GM12878 (cell line): ENCODE data around the gene DNAAF8. TPM values are rescaled to one million over a fixed set of nuclear protein-coding genes. Genes with fewer than 3 reads are reported as not detected.

Source experiments
- ATAC-seq: fragments of 200-7000 bp; cut with Tn5 transposase; 3 replicates; pipeline ENCODE4 v1.9.1; 2020; ENCODE audit warnings: mild to moderate bottlenecking, moderate library complexity
- BruUV-seq: library from RNA; stranded (reverse); fragments of 400-500 nt; replicated peaks from 2 replicates; lab custom pipeline; 2021; lab: Mats Ljungman, UMichigan
- CTCF ChIA-PET: fragments of 300-600 bp; sonication (Branson Sonifier 250); formaldehyde crosslinking; extraction: SDS; loops from one replicate; lab custom pipeline; 2021; ENCODE audit warnings: inconsistent platforms; lab: Yijun Ruan, JAX
- POLR2A ChIA-PET: fragments of 350-600 bp; formaldehyde crosslinking; extraction: SDS; loops from one replicate; lab custom pipeline; 2021; ENCODE audit warnings: inconsistent platforms; lab: Charles Lee
- RAD21 ChIA-PET: fragments of 300-600 bp; sonication (Branson Sonifier 250); formaldehyde crosslinking; loops from one replicate; lab custom pipeline; 2023; ENCODE audit warnings: antibody characterized with exemption; ENCODE audit not compliant: unreplicated experiment; lab: Charles Lee
- SMC1A ChIA-PET: fragments of 300-600 bp; sonication (Branson Sonifier 250); formaldehyde crosslinking; loops from one replicate; lab custom pipeline; 2023; ENCODE audit not compliant: unreplicated experiment, uncharacterized antibody; lab: Charles Lee
- DNase-seq: peaks from one replicate; pipeline ENCODE4 v3.0.0-alpha.2; 2011; ENCODE audit warnings: low read depth, low spot score
- FAIRE-seq: peaks from 3 replicates; lab custom pipeline; 2011; peaks lifted over from hg19 to GRCh38; lab: Jason Lieb, UNC
- H2AFZ ChIP-seq: 2 replicates; pipeline ENCODE4 v1.6.0; 2011; ENCODE audit warnings: low read depth, low read length, control low read depth; ENCODE audit not compliant: control insufficient read depth
- H3K27ac ChIP-seq: 2 replicates; pipeline ENCODE4 v1.5.1; 2011; ENCODE audit warnings: control low read depth; ENCODE audit not compliant: control insufficient read depth, insufficient read depth
- H3K27me3 ChIP-seq, 2 experiments: replicated peaks in 1 of 2; 2 replicates each; pipeline versions ENCODE4 v1.6.0 to v1.6.1; 2011; ENCODE audit warnings: low read length in 1 of 2; ENCODE audit not compliant: control insufficient read depth in 2 of 2, insufficient read depth in 2 of 2
- H3K36me3 ChIP-seq, 2 experiments: 2 replicates each; pipeline ENCODE4 v1.5.1; 2011; ENCODE audit warnings: low read length in 1 of 2; ENCODE audit not compliant: control insufficient read depth in 2 of 2, insufficient read depth in 2 of 2
- H3K4me1 ChIP-seq: 2 replicates; pipeline ENCODE4 v1.6.1; 2011; ENCODE audit warnings: mild to moderate bottlenecking, low read length, moderate library complexity, mixed read lengths; ENCODE audit not compliant: control insufficient read depth, insufficient read depth
- H3K4me2 ChIP-seq: 2 replicates; pipeline ENCODE4 v1.6.0; 2011; ENCODE audit warnings: control low read depth; ENCODE audit not compliant: control insufficient read depth, insufficient read depth
- H3K4me3 ChIP-seq: fragments of 200-600 bp; sonication (generic); 2 replicates; pipeline ENCODE4 v1.5.1; 2016
- H3K79me2 ChIP-seq: 2 replicates; pipeline ENCODE4 v1.6.0; 2011; ENCODE audit warnings: low read length; ENCODE audit not compliant: control insufficient read depth, insufficient read depth
- H3K9ac ChIP-seq: 2 replicates; pipeline ENCODE4 v1.8.0; 2011; ENCODE audit warnings: low read length, control low read depth, mixed read lengths; ENCODE audit not compliant: control insufficient read depth, insufficient read depth
- H3K9me3 ChIP-seq: replicated peaks from 3 replicates; pipeline ENCODE4 v1.5.1; 2011; ENCODE audit warnings: mild to moderate bottlenecking, low read length; ENCODE audit not compliant: control insufficient read depth, insufficient read depth
- H4K20me1 ChIP-seq: 2 replicates; pipeline ENCODE4 v1.6.0; 2011; ENCODE audit not compliant: control insufficient read depth, insufficient read depth
- CBFB ChIP-seq: IDR thresholded peaks from 2 replicates; pipeline ENCODE4 v1.6.1; 2016; ENCODE audit warnings: antibody characterized with exemption, low read depth
- ESRRA ChIP-seq: IDR thresholded peaks from 2 replicates; pipeline ENCODE4 v1.6.1; 2012; ENCODE audit warnings: mild to moderate bottlenecking, low read length, improper control_type of control experiment
- LARP7 ChIP-seq: fragments of 450-650 bp; IDR thresholded peaks from 2 replicates; pipeline ENCODE4 v1.6.1; 2017; ENCODE audit warnings: mild to moderate bottlenecking
- WGBS: methylation state at CpG from one replicate; pipeline ENCODE4 v1.1.6; 2016; ENCODE audit warnings: low lambda C conversion rate; ENCODE audit not compliant: insufficient replicate concordance, insufficient coverage; ENCODE audit errors: missing lambda C conversion rate; 5-methylcytosine and 5-hydroxymethylcytosine counted together
- in situ Hi-C: fragments of 300-500 bp; cut with MboI; formaldehyde crosslinking; loops from 9 replicates; pipeline ENCODE4 v1.14.3; 2018; ENCODE audit warnings: mixed read lengths
- intact Hi-C: fragments of 100-400 bp; cut with micrococcal nuclease; formaldehyde crosslinking; loops from one replicate; pipeline ENCODE4 v1.14.2; 2022; ENCODE audit not compliant: unreplicated experiment
- polyA plus RNA-seq, 11 experiments: library from polyadenylated mRNA; depleted of rRNA in 4 of 11; unstranded in 6 of 11; stranded (reverse) in 5 of 11; fragments of >200 nt; fragmentation: Nextera tagmentation in 4 of 11; fragmentation: Illumina TruSeq in 1 of 11; extraction: Ambion mirVana in 4 of 11; extraction: Trizol in 1 of 11; gene quantifications; 1 replicate in 1 of 11; 2 replicates in 10 of 11; pipeline versions ENCODE4 v1.2.1 to v1.2.3, GENCODE V29; 2011 to 2016; ENCODE audit warnings: inconsistent platforms in 2 of 11, missing spikeins in 2 of 11, low read depth in 1 of 11
- total RNA-seq, 4 experiments: library from RNA; depleted of rRNA in 3 of 4; stranded (reverse); fragments of >200 nt in 3 of 4; fragmentation: Illumina TruSeq in 1 of 4; extraction: Trizol in 1 of 4; gene quantifications; 2 replicates each; pipeline versions ENCODE4 v1.2.1 to v1.2.3, GENCODE V29; 2013 to 2021
- TF ChIP-seq, protein P1 (sequence below): fragments of 450-650 bp; conservative IDR thresholded peaks from 2 replicates; pipeline ENCODE4 v1.6.1; 2017; ENCODE audit warnings: mild to moderate bottlenecking, moderate library complexity
- TF ChIP-seq, protein P2 (sequence below): fragments of 450-650 bp; IDR thresholded peaks from 2 replicates; pipeline ENCODE4 v1.6.1; 2017; ENCODE audit warnings: mild to moderate bottlenecking, moderate library complexity

DNAAF8 gene
- total and polyA plus RNA-seq, 10 of the 15 experiments (the other 5 are each of a cell fraction or from before 2014, with no cell fraction given) = 0.01 to 0.78 (median 0.22) TPM; not detected in 2

DNA sequence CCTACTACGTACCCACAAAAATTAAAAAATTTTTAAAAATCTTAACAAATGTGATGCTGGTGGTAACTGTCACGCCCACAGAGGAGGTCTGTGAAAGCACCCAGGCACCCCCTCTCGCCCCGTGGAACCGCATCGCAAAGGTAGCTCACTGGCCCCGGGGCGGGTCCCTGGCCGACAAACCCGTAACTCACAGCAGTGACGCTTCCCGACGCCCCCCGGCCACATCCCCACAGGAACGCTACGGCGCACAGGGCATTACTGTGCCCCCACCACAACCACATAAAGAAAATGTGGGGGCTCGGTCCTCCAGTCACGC lies 632 bp upstream of the DNAAF8 start:
- H2AFZ ChIP-seq = peak overlapping the region; percentile 95
- DNase-seq (no peak), FAIRE-seq (no peak), ATAC-seq (peak; percentile 13)
- peak overlapping the region; percentile 100 for H3K4me2 ChIP-seq
- H4K20me1 ChIP-seq = no peaks in the 10 kb centered on the region
- TF ChIP-seq CBFB (peak; percentile 2; the same call in 1 of the 2 replicates), LARP7 (no peak), ESRRA (no peak)
- TF ChIP-seq, protein P1, sequence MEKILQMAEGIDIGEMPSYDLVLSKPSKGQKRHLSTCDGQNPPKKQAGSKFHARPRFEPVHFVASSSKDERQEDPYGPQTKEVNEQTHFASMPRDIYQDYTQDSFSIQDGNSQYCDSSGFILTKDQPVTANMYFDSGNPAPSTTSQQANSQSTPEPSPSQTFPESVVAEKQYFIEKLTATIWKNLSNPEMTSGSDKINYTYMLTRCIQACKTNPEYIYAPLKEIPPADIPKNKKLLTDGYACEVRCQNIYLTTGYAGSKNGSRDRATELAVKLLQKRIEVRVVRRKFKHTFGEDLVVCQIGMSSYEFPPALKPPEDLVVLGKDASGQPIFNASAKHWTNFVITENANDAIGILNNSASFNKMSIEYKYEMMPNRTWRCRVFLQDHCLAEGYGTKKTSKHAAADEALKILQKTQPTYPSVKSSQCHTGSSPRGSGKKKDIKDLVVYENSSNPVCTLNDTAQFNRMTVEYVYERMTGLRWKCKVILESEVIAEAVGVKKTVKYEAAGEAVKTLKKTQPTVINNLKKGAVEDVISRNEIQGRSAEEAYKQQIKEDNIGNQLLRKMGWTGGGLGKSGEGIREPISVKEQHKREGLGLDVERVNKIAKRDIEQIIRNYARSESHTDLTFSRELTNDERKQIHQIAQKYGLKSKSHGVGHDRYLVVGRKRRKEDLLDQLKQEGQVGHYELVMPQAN = 0 out of 2 replicates have a peak, but pooled peaks have one; percentile 10
- TF ChIP-seq, protein P2, sequence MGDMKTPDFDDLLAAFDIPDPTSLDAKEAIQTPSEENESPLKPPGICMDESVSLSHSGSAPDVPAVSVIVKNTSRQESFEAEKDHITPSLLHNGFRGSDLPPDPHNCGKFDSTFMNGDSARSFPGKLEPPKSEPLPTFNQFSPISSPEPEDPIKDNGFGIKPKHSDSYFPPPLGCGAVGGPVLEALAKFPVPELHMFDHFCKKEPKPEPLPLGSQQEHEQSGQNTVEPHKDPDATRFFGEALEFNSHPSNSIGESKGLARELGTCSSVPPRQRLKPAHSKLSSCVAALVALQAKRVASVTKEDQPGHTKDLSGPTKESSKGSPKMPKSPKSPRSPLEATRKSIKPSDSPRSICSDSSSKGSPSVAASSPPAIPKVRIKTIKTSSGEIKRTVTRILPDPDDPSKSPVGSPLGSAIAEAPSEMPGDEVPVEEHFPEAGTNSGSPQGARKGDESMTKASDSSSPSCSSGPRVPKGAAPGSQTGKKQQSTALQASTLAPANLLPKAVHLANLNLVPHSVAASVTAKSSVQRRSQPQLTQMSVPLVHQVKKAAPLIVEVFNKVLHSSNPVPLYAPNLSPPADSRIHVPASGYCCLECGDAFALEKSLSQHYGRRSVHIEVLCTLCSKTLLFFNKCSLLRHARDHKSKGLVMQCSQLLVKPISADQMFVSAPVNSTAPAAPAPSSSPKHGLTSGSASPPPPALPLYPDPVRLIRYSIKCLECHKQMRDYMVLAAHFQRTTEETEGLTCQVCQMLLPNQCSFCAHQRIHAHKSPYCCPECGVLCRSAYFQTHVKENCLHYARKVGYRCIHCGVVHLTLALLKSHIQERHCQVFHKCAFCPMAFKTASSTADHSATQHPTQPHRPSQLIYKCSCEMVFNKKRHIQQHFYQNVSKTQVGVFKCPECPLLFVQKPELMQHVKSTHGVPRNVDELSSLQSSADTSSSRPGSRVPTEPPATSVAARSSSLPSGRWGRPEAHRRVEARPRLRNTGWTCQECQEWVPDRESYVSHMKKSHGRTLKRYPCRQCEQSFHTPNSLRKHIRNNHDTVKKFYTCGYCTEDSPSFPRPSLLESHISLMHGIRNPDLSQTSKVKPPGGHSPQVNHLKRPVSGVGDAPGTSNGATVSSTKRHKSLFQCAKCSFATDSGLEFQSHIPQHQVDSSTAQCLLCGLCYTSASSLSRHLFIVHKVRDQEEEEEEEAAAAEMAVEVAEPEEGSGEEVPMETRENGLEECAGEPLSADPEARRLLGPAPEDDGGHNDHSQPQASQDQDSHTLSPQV = no peak
- H3K4me1 ChIP-seq = peaks cover 2% of the 10 kb centered on the region; the same call in 1 of the 2 replicates
- H3K27ac ChIP-seq = peak overlapping the region; percentile 73
- intact Hi-C loops = loop anchor here (2.0 kb wide), 2 partner anchors 35 to 69 kb away; partner anchors contain the start of gene ROGDI
- no peaks in the 10 kb centered on the region for H3K27me3 ChIP-seq
- no TSS peak for BruUV-seq
- ChIA-PET CTCF (interaction anchor here (0.7 to 2.7 kb wide), 7 partner anchors 9 to 99 kb away, joined by 3 to 11 read pairs (median 4); partner anchors contain the start of gene ROGDI), POLR2A (interaction anchor here (0.6 to 2.0 kb wide), 8 partner anchors 31 to 109 kb away, joined by 3 to 15 read pairs (median 4); partner anchors contain the start of genes MGRN1 and NUDT16L1), RAD21 (interaction anchor here (1.1 to 2.7 kb wide), 10 partner anchors 33 to 184 kb away, joined by 3 to 18 read pairs (median 7); partner anchors contain the start of genes GLYR1, MGRN1, NUDT16L1 and ROGDI), SMC1A (interaction anchor here (0.8 to 2.3 kb wide), 6 partner anchors 27 to 110 kb away, joined by 3 to 15 read pairs (median 4); partner anchors contain the start of genes MGRN1 and ZNF500)
- H3K9ac ChIP-seq = peak overlapping the region; percentile 92
- no peaks in the 10 kb centered on the region; a peak in 1 of 4 replicates for H3K36me3 ChIP-seq
- 1% methylated on average over 19 of the region's 19 CpGs for WGBS
- peak overlapping the region; percentile 87 for H3K4me3 ChIP-seq
- peaks cover 13% of the 10 kb centered on the region for H3K79me2 ChIP-seq
- in situ Hi-C loops = no loop called here
- no peaks in the 10 kb centered on the region for H3K9me3 ChIP-seq
